ENCODE data around the gene ZNF784.

ZNF784 gene

DNA sequence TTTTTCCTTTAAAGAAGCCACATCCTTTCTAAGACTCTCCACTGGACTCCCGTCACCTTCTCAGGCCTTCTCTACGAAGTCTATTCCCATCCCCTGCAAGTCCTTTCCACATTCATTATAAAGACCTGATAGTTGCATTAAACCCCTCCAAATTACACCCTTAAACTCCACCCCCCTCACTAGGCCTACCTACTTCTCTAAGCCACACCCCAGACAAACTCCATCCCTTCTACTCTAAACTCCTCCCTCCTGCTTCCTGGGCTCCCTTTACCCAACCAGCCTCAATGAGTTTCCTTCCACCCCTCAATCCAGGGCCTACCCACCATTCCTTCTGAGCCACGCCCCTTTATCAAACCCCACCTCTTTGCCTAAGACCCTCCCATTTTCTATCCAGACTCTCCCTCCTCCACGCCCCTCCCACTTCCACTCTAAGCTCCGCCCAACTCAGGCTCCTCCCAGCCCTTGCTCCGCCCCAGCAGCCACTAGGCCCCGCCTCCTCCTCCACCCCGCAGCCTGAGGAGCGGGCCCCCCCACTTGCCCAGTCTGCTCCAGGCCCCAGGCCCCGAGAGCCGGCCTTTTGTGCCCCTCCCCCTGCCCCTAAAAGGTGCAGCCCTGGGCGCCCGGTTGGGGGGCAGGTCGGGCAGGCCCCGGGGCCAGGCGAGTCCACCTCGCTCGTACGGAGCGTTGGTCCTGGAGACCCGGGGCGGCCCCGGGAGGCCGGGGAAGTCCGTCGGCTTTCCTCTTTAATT, 25.5 kb downstream of the ZNF784 start (continued):
- TF ChIP-seq, protein P1, sequence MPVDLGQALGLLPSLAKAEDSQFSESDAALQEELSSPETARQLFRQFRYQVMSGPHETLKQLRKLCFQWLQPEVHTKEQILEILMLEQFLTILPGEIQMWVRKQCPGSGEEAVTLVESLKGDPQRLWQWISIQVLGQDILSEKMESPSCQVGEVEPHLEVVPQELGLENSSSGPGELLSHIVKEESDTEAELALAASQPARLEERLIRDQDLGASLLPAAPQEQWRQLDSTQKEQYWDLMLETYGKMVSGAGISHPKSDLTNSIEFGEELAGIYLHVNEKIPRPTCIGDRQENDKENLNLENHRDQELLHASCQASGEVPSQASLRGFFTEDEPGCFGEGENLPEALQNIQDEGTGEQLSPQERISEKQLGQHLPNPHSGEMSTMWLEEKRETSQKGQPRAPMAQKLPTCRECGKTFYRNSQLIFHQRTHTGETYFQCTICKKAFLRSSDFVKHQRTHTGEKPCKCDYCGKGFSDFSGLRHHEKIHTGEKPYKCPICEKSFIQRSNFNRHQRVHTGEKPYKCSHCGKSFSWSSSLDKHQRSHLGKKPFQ (tag by site-specific recombination; IDR thresholded peaks at IDR 0.05) = no peak
- TF ChIP-seq, protein P2, sequence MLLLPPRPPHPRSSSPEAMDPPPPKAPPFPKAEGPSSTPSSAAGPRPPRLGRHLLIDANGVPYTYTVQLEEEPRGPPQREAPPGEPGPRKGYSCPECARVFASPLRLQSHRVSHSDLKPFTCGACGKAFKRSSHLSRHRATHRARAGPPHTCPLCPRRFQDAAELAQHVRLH (tag by site-specific recombination; IDR thresholded peaks at IDR 0.05) = no peak
- TF ChIP-seq GLI4 (tag by site-specific recombination; IDR thresholded peaks at IDR 0.05) = no peak
- TF ChIP-seq BCL11A (tag by site-specific recombination; IDR thresholded peaks at IDR 0.05; ENCODE audit: low read depth) = no peak
- TF ChIP-seq ZNF211 (tag by site-specific recombination; IDR thresholded peaks at IDR 0.05; ENCODE audit: low read depth) = no peak
- TF ChIP-seq ZNF248 (tag by site-specific recombination; IDR thresholded peaks at IDR 0.05) = no peak
- TF ChIP-seq ZNF837 (tag by site-specific recombination; IDR thresholded peaks at IDR 0.05) = no peak
- no peak for TF ChIP-seq ZNF146 (tag by site-specific recombination; IDR thresholded peaks at IDR 0.05)
- TF ChIP-seq ZNF214 (tag by site-specific recombination; IDR thresholded peaks at IDR 0.05; ENCODE audit: borderline replicate concordance) = no peak
- no peak for TF ChIP-seq ZNF184 (tag by site-specific recombination; IDR thresholded peaks at IDR 0.05)
- no peak for TF ChIP-seq ZNF670 (tag by site-specific recombination; IDR thresholded peaks at IDR 0.05; ENCODE audit: low read depth)
- no peak; the same call in 1 of the 2 replicates for TF ChIP-seq GLIS2 (tag by site-specific recombination; IDR thresholded peaks at IDR 0.05)
- TF ChIP-seq ZNF138 (tag by site-specific recombination; IDR thresholded peaks at IDR 0.05; ENCODE audit: borderline replicate concordance) = no peak
- TF ChIP-seq ZFP69B (tag by site-specific recombination; IDR thresholded peaks at IDR 0.05) = peak; percentile 92
- TF ChIP-seq, protein P3, sequence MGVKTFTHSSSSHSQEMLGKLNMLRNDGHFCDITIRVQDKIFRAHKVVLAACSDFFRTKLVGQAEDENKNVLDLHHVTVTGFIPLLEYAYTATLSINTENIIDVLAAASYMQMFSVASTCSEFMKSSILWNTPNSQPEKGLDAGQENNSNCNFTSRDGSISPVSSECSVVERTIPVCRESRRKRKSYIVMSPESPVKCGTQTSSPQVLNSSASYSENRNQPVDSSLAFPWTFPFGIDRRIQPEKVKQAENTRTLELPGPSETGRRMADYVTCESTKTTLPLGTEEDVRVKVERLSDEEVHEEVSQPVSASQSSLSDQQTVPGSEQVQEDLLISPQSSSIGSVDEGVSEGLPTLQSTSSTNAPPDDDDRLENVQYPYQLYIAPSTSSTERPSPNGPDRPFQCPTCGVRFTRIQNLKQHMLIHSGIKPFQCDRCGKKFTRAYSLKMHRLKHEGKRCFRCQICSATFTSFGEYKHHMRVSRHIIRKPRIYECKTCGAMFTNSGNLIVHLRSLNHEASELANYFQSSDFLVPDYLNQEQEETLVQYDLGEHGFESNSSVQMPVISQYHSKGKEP (tag by site-specific recombination; IDR thresholded peaks at IDR 0.05) = peak; percentile 46; the same call in 1 of the 2 replicates
- no peak for TF ChIP-seq ZNF274 (IDR thresholded peaks at IDR 0.05; ENCODE audit: low read length)
- TF ChIP-seq ZNF274 (tag by site-specific recombination; IDR thresholded peaks at IDR 0.05; ENCODE audit: borderline replicate concordance) = no peak
- no peak for TF ChIP-seq ZXDB (tag by site-specific recombination; IDR thresholded peaks at IDR 0.05)
- TF ChIP-seq, protein P4, sequence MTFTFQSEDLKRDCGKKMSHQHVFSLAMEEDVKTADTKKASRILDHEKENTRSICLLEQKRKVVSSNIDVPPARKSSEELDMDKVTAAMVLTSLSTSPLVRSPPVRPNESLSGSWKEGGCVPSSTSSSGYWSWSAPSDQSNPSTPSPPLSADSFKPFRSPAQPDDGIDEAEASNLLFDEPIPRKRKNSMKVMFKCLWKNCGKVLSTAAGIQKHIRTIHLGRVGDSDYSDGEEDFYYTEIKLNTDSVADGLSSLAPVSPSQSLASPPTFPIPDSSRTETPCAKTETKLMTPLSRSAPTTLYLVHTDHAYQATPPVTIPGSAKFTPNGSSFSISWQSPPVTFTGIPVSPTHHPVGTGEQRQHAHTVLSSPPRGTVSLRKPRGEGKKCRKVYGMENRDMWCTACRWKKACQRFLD (tag by site-specific recombination; IDR thresholded peaks at IDR 0.05) = no peak
- no peak for TF ChIP-seq ZNF48 (tag by site-specific recombination; IDR thresholded peaks at IDR 0.05)
- TF ChIP-seq ZNF585B (tag by site-specific recombination; IDR thresholded peaks at IDR 0.05) = no peak
- no peak for TF ChIP-seq KLF8 (tag by site-specific recombination; IDR thresholded peaks at IDR 0.05)
- no peak for TF ChIP-seq ZNF785 (tag by site-specific recombination; IDR thresholded peaks at IDR 0.05)
- TF ChIP-seq ZIC2 (tag by site-specific recombination; IDR thresholded peaks at IDR 0.05) = no peak
- 0 out of 2 replicates have a peak, but pooled peaks have one; percentile 27 for TF ChIP-seq OVOL3 (tag by site-specific recombination; IDR thresholded peaks at IDR 0.05)
- TF ChIP-seq, protein P5, sequence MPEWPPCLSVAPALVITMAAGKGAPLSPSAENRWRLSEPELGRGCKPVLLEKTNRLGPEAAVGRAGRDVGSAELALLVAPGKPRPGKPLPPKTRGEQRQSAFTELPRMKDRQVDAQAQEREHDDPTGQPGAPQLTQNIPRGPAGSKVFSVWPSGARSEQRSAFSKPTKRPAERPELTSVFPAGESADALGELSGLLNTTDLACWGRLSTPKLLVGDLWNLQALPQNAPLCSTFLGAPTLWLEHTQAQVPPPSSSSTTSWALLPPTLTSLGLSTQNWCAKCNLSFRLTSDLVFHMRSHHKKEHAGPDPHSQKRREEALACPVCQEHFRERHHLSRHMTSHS (tag by site-specific recombination; IDR thresholded peaks at IDR 0.05) = no peak
- TF ChIP-seq HOXA7 (CRISPR knock-in tag; IDR thresholded peaks at IDR 0.05; ENCODE audit: borderline replicate concordance) = no peak
- TF ChIP-seq ZNF302 (tag by site-specific recombination; IDR thresholded peaks at IDR 0.05; ENCODE audit: low read depth) = no peak
- TF ChIP-seq, protein P6, sequence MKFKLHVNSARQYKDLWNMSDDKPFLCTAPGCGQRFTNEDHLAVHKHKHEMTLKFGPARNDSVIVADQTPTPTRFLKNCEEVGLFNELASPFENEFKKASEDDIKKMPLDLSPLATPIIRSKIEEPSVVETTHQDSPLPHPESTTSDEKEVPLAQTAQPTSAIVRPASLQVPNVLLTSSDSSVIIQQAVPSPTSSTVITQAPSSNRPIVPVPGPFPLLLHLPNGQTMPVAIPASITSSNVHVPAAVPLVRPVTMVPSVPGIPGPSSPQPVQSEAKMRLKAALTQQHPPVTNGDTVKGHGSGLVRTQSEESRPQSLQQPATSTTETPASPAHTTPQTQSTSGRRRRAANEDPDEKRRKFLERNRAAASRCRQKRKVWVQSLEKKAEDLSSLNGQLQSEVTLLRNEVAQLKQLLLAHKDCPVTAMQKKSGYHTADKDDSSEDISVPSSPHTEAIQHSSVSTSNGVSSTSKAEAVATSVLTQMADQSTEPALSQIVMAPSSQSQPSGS (tag by site-specific recombination; IDR thresholded peaks at IDR 0.05; ENCODE audit: low read depth) = no peak
- no peak for TF ChIP-seq ZBTB21 (tag by site-specific recombination; IDR thresholded peaks at IDR 0.05)
- no peak for TF ChIP-seq TCF7L2 (IDR thresholded peaks at IDR 0.05; ENCODE audit: borderline replicate concordance, low read depth, low read length)
- TF ChIP-seq GLIS1 (tag by site-specific recombination; IDR thresholded peaks at IDR 0.05) = no peak
- no peak; the same call in none of the 2 replicates for TF ChIP-seq ZNF561 (tag by site-specific recombination; IDR thresholded peaks at IDR 0.05; ENCODE audit: borderline replicate concordance)
- TF ChIP-seq ZBTB48 (tag by site-specific recombination; IDR thresholded peaks at IDR 0.05) = no peak
- peak; percentile 84; the same call in 1 of the 2 replicates for TF ChIP-seq ZSCAN30 (tag by site-specific recombination; IDR thresholded peaks at IDR 0.05)
- no peak for TF ChIP-seq ZNF404 (tag by site-specific recombination; IDR thresholded peaks at IDR 0.05)
